HG02588 (cell line): Measurements from ENCODE around the gene ADAM11.
"Not testable (repeated sequence)": the region's sequence is repeated elsewhere in the genome, so short reads cannot be mapped to it uniquely, and the experiment has no call there.

Experiments
- ATAC-seq: cut with Tn5 transposase; IDR thresholded peaks from one replicate; pipeline ENCODE4 v1.9.1; 2021; ENCODE audit warnings: mild to moderate bottlenecking, moderate library complexity; ENCODE audit not compliant: unreplicated experiment

ADAM11 gene

GRCh38 chr17:44793885-44794842 is 35.4 kb downstream of the ADAM11 start:
- no peak for ATAC-seq

GRCh38 chr17:44794851-44795413 is 36.1 kb downstream of the ADAM11 start:
- no peak for ATAC-seq

- ATAC-seq = no peak
Measured at GRCh38 chr17:44795421-44795820, 36.6 kb downstream of the ADAM11 start.

DNA sequence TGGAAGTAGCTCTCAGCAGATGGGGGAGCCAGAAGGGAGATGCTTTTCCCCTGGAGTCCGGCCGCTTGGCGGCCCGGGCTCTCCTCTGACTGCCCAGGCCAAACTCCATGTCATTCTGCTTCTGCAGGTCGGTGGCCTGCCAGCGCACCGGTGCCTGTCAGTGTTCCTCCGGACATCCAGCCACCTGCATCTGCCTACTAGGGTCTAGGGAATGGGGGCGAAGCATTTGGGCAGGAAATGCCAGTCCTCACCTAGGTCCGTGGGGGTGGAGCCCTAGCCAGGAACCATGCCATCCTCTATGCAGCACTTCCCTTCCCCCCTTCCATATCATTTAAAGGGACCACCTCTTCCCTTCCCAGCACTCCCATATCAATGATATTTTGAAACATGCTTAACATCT is 37.1 kb downstream of the ADAM11 start:
- no peak for ATAC-seq

DNA sequence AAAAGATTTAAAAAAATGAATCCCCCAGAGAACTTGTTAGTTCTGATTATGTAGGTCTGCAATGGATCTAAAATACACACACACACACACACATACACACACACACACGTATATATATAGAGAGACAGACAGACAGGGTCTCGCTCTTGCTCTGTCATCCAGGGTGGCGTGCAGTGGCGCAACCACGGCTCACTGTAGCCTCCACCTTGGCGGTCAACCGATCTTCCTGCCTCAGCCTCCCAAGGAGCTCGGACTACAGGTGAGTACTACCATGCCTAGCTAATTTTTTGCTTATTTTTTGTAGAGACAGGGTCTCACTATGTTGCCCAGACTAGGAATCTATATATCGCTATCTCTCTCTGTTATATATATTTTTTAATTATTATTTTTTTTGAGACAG is 37.9 kb downstream of the ADAM11 start:
- no peak for ATAC-seq

DNA sequence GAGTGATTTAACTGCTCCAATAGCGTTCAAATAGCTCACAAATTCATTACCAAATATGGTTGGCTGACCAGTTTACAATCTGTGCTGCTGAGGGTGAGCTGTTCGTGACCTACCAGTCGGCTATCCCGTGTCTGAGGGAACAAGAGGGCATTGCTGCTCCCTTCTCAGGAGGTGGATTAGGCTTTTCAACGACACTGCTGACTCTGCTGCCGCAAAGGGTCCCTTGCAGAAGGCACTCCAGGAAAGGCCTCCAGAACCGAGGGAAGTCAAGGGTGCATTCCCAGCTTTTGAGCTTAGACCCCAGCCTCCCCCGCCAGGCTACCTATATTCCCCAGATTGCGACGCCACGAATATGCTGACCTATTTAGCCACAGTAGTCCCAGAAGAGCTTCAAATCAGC is 39.0 kb downstream of the ADAM11 start:
- ATAC-seq = no peak

GRCh38 chr17:44798356-44798755 is 39.6 kb downstream of the ADAM11 start:
- no peak for ATAC-seq

- no peak for ATAC-seq
Measured at GRCh38 chr17:44801880-44802279, 43.1 kb downstream of the ADAM11 start.

DNA sequence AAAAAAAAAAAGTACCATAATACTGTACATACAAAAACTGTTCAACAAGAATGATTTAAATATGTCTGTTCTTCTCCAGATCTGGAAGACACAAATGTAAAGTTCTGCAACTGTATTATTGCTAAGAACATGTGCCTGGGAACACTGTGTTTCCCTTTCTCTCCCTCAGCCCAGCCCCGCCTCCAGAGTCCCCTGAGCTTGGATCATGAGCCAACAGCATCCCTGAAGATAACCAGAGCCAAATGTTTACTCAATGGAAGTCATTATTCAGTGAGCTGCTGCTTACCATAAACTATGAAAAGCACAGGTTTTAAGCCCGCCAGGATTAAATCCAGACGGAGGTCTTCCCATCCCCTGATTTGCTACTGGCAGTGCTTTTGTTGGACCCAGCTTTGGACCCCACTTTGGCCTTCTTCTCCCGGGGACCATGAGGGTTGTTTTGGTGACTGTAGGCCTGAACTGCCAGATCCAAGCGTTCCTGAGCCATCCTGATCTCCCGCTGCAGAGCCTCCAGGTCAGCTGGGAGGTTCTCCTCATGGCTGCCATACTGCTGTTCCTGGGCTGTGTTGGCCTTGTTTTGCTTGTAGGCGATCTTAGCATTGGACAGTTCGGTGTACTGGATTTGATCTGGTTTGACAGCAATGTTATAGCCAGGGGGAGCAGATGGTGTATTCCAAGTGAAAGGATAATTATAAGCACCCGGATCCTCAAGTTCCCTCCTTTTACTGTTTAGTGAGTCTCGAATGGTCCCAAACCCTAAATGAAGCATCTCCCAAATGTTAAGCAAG is 45.7 kb downstream of the ADAM11 start:
- ATAC-seq = no peak

DNA sequence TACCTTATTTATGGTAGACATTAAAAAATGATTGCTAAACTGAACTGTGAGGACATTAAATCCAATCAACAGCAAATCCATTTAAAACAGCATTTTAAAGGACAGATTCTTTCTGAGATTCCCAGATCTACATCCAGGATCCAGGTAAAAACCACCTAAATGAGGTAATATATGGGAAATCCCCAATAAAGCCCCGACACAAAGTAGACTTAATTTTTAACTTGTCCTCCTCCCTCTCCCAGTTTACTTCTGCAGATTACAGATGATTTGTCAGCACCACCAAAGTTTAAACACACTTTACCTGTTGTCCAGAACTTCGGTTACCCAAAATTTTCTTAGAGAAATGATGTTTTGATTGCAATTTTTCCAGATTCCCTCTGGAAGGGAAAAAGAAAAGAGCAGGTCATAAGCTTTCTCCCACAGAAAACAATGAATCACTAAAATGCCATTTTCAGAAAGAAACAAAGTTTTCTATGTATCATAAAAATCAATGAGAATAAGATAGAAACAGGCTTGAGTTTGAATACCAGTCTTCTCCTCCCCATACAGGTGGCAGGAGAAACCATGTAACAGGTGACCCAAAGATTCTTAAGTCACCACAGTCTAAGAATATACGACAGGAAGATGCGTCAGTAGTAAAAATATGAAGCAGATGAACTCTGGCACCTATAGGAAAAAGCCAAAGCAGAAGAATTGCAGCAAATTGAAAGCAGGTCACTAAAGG is 48.5 kb downstream of the ADAM11 start:
- ATAC-seq = no peak

DNA sequence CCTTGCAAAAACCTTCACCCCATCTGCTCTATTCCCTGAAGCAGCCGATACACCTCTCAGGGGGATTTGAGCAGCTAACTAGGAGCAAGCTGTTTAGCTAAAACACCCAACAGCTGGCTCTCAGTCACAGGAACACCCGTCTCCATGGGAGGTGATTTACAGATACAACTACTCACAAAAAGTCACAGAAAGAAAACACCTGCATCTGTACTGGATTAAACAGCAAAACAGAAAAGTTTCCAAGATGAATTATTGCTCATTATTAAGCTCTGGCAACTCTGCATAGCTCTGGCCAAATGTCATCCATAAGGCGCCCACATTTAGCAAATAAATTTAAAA is 49.0 kb downstream of the ADAM11 start:
- no peak for ATAC-seq

DNA sequence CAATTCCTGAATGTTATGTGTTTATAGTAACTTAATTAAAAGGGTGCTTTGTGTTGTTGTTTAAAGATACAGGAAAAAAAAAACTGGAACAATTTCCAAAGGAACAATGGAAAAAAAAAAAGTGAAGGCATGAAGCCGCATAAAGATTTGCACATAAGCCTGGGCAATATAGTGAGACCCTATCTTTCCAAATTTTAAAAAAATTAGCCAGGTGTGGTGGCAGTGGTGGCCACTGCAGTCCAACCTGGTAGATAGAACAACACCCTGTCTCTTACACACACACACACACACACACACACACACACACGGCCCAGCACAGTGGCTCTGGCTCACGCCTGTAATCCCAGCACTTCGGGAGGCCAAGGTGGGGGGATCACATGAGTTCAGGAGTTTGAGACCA is 49.4 kb downstream of the ADAM11 start:
- ATAC-seq = no peak

DNA sequence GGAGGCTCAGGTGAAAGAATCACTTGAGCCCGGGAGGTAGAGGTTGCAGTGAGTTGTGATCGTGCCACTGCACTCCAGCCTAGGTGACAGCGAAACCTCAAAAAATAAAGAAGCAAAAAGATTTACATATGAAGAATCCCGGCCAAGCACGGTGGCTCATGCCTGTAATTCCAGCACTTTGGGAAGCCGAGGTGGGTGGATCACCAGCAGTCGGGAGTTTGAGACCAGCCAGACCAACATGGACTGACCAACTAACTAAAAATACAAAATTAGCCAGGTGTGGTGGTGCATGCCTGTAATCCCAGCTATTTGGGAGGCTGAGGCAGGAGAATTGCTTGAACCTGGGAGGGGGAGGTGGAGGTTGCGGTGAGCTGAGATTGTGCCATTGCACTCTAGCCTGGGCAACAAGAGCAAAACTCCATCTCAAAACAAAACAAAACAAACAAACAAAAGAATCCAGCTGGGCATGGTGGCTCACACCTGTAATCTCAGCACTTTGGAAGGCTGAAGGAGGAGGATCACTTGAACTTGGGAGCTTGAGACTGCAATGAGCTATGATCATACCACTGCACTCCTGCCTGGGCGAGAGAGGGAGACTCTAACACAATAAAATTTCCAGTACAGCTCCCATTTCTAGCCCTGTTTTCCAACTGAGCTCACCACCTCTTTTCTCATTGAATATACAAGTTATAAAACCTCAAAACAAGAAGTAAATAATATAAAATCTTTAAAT is 50.0 kb downstream of the ADAM11 start:
- ATAC-seq = not testable (repeated sequence)

GRCh38 chr17:44812263-44812662 is 53.5 kb downstream of the ADAM11 start:
- no peak for ATAC-seq

DNA sequence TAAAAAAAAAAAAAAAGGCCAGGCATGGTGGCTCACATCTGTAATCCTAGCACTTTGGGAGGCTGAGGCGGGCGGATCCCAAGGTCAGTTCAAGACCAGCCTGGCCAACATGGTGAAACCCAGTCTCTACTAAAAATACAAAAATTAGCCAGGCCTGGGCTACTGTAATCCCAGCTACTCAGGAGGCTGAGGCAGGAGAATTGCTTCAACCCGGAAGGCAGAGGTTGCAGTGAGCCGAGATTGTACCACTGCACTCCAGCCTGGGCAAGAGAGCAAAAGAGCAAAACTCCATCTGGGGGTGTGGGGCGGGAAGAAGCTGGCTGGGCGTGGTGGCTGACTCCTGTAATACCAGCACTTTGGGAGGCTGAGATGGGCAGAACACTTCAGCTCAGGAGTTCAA is 59.7 kb downstream of the ADAM11 start:
- not testable (repeated sequence) for ATAC-seq

DNA sequence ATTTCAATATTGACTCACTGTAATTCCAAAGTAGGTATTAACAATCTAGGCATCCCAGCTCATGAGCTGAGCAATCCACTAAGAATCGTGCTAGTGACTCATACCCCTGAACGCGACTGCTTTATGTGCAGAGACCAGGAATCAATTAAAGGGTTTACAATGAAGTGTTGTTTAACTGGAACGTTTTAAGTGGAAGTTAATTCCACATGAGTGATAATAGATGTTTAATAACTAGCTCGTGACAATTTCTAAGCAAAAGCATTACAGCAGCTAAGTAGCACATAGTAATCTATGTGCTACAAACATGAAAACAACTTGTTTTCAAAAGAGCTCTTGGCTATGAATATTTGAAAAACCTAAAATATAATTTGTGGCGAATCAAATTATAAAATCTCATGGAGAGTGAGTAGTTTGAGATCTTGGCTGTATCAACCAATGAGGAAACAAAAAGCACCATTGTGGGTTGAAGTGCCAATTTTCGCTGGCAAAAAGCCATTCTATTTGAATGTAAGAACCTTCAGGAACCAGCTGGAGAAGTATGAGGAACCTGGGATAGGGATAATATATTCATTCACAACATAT is 61.9 kb downstream of the ADAM11 start:
- ATAC-seq = no peak

DNA sequence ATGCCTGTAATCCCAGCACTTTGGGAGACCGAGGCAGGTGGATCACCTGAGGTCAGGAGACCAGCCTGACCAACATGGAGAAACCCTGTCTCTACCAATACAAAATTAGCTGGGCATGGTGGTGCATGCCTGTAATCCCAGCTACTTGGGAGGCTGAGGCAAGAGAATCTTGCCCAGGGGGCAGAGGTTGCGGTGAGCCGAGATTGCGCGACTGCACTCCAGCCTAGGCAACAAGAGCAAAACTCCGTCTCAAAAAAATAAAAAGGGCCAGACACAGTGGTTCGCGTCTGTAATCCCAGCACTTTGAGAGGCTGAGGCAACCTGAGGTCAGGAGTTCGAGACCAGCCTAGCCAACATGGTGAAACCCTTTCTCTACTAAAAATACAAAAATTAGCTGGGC is 66.4 kb downstream of the ADAM11 start:
- not testable (repeated sequence) for ATAC-seq

DNA sequence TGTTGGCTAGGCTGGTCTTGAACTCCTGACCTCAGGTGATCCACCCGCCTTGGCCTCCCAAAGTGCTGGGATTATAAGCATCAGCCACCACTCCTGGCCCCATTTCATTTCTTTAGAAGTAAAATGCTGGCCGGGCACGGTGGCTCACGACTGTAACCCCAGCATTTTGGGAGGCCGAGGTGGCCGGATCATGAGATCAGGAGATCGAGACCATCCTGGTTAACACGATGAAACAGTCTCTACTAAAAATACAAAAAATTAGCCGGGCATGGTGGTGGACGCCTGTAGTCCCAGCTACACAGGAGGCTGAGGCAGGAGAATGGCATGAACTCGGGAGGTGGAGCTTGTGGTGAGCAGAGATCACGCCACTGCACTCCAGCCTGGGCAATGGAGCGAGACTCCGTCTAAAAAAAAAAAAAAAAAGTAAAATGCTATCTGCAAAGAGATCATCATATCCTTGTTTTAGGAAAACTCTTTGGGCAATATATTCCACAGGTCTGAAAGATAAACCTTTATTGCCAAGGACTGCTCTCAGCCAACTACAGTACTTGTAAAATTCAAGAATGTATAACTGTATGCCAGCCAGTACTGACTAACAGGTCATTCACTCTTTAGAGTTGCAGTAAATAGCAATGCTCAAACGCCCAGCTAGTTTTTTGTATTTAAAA is 67.5 kb downstream of the ADAM11 start:
- ATAC-seq = no peak

GRCh38 chr17:44827863-44828262 is 69.1 kb downstream of the ADAM11 start:
- ATAC-seq = no peak
